ENCODE data around the gene CDKN1A.

CDKN1A gene

DNA sequence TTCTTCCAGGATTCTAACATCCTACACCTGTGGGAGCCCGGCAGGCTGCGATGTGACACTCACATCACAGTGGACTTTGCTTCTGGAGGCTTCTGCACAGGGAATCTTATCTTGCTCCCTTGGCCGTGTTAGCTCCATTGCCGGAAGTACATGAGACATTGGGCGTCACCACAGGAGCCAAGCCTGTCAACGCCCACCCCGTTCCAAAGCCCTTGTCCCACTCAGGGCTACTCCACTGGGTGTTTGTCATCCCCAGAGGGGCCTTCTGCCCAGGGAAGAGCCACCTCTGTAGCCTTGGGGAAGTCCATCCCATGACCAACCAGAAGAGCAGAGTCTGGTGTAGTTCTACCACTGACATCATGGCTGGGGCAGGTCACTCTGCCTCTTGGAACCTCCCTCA lies 20.8 kb downstream of the CDKN1A start:
- peak; percentile 43 for DNase-seq

DNA sequence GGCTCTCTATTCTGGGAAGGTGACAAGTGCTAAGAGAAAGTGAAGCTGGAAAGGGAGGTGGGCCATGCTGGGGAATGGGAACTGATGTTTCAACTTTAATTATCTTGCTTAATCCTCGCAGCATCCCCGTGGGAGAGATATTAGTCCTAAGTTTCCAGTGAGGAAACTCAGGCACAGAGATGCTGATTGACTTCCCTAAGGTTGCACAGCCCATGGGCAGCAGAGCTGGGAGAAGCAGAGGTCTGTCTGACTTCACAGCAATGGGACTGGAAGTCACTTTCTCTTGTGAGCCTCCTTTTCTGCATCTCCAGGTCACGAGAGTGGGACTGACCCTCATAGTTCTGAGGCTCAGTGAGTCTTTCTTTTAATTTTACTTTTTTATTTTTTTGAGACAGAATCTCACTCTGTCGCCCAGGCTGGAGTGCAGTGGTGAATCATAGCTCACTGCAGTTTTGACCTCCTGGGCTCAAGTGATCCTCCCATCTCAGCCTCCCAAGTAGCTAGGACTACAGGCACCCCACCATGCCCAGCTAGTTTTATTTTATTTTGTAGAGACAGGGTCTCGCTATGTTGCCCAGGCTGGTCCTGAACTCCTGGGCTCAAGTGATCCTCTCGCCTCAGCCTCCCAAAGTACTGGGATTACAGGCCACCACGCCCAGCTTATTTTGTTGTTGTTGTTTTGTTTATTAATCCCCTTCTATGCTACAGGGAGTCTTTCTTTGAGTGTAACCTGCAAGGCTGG lies 21.7 kb downstream of the CDKN1A start:
- peak; percentile 6 for DNase-seq

DNA sequence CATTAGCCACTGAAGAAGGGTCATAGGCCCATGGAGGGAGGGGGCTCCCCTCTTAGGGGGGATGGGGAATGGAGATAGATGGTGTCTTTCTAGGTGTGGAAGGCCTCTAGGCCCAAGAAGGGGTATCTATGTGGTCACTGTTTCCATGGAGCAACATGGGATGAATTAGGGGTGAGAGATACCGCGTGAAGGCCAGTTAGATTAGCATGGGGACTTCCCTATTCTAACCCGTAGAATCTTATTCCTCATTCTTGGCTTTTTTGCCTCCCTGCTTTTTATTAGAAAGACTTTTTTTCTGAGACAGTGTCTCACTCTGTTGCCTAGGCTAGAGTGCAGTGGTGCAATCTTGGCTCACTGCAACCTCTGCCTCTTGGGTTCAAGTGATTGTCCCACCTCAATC lies 22.3 kb downstream of the CDKN1A start:
- peak; percentile 50 for DNase-seq

DNA sequence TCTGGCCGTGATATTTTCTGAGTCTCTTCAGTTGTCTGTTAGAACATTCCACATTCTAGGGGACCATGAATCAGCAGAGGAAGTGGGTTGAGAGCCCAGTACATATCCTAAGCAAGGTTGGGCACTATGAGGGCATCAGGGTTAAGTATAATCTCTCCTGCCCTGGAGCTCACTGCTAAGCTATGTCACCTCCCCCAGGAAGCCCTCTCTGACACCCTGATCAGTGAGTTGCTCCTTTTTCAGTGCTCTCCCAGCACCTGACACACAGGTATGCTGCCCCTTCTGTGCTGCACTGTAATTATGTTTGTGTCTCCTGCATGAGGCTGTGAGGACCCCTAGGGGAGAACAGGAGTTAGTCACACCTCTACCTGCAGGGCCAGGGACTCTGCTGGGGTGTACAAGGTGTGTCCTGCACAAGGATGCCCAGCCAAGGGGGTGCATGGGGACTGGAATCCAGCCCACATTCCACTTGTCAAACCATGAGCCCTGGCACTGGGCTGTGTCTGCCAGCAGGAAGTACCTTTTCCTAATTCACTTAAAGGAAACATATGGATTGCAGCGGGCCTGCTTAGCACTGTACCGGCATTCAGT lies 23.0 kb downstream of the CDKN1A start:
- peak; percentile 61 for DNase-seq

DNA sequence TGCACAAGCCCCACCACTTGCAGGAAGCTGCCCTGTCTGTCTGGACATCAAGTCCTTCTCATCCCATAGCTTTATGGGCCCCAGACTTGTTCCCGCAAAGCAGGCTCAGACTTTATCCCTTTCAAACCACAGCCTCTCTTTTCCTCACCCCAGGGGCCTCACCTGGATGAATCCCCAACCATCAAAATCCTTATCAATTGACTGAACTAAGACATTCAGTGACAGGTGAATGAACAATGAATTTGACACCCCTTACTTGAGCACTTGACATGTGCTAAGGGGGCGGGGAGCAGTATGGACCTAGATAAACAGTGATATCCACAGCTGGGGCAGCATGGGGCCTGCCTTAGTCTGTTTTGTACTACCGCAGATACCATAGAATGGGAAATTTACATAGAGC lies 24.1 kb downstream of the CDKN1A start:
- peak; percentile 44 for DNase-seq

DNA sequence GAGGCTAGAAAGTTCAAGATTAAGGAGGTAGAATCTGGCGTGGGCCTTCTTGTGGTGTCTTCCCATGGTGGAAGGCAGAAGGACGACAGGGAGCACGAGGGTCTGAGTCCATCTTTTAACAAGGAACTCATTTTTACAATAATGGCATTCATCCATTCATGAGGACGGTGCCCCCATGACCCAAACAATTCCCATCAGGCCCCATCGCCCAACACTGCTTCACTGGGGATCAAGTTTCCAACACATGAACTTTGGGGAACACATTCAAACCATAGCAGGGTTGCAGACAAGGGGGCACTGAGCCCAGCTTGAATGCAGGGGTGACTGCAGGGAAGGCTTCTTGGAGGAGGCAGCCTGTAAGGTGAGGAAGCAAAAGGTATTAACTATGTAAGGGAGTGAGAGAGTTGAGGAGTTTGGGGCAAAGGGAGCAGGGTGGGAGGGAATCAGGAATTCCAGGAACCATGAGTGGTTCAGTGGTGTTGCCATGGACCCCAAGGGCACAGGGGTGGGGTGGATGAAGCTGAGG lies 24.6 kb downstream of the CDKN1A start:
- DNase-seq = peak; percentile 34

DNA sequence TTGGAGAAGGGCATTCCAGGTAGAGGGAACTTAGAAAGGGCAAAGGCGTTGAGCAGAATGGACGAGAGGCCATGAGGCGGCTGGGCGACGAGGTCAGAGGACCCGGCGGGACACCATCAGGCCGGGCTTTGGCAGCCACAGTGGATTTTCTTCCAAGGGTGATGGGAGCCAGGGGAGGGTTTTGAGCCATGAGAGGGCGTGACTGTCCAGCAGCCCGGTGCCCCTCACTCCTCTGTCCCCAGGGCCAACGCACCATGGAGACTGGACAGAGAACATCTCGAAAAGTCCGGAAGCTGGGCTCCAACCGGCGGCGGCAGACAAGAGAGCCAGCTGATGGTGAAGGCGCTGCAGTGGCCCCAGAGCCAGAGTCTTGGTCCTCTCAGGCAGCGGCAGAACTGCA lies 25.5 kb downstream of the CDKN1A start:
- DNase-seq = peak; percentile 59

DNA sequence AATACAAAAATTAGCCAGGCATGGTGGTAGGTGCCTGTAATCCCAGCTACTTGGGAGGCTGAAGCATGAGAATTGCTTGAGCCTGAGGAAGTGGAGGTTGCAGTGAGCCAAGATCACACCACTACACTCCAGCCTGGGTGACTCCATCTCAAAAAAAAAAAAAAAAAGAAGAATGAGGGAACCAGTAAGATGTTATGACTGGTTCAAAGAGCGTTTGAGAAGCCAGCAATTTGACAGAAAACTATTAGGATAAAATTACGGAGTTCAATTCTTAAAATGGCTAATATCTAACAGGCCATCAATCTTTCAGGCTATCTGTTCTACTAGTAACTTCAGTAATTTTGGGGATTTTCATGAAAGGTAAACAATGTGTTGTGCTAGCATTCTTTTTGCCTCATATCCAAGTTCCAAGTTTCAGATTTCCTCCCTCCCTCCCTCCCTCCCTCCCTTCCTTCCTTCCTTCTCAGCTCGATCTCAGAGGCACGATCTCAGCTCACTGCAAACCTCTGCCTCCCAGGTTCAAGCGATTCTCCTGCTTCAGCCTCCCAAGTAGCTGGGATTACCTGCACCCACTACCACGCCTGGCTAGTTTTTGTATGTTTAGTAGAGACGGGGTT lies 26.6 kb downstream of the CDKN1A start:
- peak; percentile 16 for DNase-seq

DNA sequence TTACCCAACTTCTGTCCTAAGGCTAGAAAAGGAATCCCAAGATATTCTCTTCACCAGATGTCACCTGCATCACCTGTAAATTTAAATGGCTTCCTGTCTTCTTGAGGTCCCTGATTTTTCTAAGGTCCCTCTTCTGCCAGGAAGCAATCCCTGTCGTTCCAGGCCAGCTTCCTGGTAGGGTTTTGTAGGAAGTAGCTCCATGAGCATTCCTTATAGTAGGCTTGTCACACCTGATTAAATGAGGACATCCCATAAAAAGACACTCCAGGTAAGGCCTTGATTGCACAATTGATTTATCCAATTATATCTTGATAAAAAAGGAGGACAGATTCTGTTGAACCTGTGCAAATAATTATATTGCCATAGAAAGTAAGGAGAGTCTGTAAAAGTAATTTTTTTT lies 27.8 kb downstream of the CDKN1A start:
- DNase-seq = peak; percentile 9

DNA sequence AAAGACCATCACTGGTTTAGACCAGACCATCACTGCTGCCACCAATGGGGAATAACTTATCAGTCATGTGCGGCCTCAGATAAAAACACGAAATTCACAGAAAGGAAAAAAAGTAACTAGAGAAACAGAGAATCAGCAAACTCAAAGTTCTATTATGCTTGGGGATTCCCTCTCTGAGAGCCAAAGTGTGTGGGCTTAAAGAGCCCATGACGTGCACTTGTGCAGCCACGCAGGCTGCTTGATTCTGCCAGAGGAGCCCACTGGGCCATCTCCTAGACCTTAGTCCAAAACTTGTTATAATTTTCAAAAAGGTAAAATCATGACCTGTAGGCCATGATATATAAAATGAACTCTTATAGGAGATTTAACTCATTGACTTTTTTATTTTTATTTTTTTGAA lies 34.3 kb downstream of the CDKN1A start:
- peak; percentile 46 for DNase-seq

DNA sequence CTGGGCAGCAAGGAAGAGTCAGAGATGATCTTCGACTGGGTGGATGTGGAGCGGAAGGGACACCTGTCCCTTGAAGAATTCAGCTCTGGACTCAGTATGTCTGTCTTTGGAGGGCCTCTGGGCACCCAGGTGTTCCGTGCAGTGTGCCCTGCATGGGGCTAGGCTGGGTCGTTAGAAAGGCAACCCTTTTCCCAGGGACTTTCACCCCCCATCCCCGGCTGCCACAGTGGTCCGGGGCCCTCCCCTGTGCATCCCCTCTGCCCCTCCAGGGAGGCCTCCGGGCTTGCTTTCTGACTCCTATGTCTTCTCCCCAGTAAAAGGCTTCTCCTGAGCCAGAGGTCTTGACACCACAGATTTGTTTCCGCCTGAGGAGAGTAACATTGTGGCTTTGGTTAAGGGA lies 35.3 kb downstream of the CDKN1A start:
- DNase-seq = peak; percentile 37

DNA sequence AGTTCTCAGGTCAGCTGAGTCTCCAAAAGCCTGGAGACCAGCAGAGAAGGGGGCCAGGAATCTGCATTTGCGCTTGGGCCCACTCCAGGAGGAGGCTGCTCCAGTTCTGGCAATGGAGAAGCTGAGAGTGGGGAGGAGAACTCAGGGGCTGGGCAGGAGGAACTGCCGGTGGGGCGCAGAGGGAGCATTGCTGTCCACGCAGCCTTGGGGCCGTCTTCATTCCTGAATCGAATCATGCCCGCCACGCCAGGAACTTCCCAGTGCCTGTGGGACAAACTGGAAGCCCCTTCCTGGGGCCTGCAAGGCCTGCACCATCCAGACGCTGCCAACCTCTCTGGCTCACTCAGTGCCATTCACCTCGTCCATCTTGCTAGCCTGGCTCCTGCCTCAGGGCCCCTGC lies 36.0 kb downstream of the CDKN1A start:
- DNase-seq = peak; percentile 44

DNA sequence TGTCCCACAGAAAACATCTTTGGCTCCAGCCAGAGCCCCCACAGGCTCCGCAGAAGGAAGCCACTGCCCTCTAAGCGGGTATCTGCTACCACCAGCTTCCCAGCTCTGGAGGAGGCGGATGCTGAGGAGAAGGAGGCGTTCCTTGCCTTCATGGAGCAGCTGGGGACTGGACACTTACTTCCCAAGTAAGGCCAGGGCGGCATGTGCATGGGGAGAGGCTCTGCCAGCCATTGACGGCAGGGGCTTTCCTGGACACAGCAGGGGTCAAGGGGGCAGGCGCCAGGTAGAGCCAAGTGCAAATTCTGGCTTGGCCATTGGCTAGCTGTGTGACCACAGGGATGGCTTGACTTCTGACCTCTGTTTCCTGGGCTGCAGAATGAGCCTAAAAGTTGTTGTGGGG lies 37.0 kb downstream of the CDKN1A start:
- DNase-seq = peak; percentile 25

DNA sequence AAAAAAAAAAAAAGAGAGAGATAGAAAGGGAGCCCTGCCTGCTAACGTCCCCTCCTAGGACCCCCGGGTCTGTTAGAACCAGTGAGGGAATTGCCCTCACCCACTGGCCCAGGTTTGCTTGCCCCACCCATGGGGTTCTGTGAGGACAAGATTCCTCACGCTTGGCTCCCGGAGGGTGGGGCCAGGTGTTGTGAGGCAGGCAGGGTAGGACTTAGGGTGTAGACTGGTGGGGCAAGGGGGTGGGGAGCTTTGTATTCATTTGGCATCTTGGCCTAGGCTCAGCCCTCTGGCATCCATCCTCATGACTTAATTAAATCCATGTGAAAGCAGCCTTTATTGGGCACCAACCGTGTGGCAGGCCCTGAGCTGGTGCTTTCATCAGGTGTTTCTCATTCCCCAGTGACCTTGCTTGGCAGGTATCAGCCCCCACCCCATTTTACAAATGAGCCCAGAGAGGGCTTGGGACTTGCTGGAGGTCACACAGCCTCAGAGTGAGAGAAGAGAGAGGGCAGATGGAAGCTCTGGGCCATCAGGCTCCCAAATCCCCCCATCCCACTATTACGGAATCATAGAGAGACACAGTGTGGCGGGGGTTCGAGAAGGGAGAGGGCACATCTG lies 38.1 kb downstream of the CDKN1A start:
- DNase-seq = peak; percentile 58

DNA sequence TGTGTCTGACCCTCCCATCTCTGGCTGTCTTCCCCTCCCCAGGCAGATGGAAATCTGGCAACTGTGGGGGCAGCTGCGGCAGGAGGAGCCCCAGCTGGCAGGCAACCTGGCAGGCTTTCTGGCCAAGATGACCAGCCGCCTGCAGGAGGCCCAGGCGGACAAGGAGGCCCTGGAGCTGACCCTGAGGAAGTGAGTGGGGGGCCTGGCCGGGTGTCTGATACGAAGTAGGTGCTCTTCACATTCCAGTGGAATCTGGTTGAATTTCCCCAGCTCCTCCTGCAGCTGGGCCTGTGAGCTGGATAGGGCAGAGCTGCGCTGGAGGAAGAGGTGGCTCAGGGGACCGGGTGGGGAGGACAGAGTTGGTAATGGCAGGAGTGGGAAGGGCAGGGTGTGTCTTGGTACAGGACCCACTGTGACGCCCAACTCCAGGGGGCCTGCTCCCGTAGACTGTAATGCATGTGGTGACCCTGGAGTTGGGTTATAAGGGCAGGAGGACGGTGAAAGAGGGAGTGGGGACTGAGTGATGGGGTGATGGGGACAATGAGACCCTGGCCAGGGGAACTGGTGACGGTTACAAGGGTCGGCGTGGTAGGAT lies 38.8 kb downstream of the CDKN1A start:
- peak; percentile 27 for DNase-seq

DNA sequence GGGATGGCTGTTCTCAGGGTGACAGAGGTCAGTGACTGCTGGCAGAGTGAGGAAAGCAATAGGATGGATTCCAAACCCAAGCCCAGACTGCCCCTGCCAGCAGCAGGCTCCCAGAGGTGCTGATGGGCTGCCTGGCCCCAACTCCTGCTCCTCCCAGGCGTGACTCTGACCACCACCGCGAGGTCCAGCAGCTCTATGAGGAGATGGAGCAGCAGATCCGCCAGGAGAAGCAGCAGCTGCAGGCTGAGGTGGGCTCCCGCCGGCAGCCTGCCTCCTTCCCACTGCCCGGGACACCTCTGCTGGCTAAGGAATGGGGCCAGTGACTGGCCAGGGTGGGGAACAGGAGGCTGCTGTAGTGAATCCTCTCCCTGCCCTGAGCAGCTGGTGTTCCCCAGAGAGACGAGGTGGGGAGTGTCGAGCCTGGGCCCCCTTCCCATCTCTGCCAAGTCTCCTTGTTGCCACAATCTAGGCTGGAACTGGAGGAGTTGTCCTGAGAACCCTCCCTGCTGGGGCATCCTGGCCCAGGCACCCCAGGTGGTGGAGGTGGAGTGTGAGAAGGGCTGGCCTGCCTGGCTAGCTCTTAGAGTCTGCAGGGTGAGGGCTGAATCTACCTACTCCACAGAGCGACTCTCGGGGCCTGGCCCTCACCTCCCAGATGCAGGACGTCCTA lies 39.5 kb downstream of the CDKN1A start:
- DNase-seq = peak; percentile 48

DNA sequence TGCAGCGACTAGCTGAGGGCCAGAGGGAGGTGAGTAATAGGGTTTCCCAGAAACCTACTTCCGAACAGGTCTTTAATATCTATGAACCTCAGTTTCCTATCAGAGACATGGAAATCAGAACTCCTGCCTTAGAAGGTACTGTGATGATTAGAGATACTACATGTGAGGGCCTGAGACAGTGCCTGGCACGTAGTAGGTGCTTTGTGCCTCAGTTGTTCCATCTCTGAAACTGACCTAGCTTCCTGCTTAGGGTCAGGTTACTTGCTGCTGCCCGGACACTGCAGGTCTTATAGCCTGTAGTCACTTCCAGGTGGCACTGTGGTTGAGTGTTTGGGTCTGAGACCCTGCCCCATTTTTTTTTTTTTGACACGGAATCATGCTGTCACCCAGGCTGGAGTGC lies 40.0 kb downstream of the CDKN1A start:
- no peak for DNase-seq

DNA sequence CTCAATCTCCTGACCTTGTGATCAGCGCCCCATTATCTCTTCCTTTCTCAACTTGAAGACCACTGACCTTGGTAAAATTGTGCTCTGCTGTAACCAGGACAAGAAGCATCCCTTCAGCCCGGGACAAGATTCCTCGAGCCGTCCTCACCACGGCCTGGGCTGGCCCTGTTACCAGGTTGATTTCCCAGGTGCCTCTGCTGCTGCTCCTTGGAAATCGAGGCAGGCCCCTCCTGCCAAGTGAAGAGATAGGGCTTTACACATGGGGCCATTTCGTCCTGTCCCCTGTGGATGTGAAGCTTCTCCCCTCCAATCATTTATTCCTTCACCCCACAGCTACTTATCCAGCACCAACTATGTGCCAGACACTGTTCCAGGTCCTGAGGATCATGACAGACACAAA lies 40.6 kb downstream of the CDKN1A start:
- DNase-seq = peak; percentile 30

DNA sequence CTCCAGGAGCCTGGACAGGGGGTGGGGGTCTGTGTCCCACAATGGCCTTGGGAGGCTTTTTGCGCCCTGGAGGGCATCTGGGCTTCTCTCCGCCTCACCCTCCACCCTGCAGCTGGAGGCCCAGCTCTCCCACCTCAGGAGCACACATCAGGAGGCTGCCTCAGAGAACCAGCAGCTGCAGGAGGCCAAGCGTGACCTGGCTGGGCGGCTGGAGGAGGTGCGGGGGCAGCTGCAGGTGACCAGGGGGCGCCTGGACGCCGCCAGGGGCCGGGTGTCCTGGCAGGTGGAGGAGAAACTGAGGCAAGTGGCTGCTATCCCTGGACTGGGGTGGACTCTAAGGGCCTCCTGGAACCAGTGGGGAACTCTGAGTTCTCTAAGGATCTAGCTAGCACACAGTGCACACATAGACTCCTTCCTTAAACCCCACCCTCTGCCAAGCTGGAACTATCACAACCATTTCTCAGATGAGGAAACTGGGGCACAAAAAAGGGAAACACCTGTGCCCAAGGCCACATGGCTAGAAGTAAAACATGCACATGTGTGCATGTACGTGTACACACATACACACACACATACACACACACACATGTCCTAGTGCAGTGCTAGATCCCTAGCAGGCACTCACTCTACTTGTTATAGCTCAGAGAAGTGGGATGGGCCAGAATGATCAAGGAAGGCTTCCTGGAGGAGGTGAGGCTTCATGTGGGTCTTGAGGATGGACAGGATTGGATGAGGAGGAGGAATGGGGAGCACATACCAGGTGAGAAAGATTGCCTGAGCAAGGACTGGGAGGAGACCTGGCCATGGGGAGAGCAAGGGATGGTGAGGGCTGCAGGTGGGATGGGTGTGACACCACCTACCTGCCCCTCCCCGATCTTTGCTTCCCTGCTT lies 42.0 kb downstream of the CDKN1A start:
- peak; percentile 38 for DNase-seq

DNA sequence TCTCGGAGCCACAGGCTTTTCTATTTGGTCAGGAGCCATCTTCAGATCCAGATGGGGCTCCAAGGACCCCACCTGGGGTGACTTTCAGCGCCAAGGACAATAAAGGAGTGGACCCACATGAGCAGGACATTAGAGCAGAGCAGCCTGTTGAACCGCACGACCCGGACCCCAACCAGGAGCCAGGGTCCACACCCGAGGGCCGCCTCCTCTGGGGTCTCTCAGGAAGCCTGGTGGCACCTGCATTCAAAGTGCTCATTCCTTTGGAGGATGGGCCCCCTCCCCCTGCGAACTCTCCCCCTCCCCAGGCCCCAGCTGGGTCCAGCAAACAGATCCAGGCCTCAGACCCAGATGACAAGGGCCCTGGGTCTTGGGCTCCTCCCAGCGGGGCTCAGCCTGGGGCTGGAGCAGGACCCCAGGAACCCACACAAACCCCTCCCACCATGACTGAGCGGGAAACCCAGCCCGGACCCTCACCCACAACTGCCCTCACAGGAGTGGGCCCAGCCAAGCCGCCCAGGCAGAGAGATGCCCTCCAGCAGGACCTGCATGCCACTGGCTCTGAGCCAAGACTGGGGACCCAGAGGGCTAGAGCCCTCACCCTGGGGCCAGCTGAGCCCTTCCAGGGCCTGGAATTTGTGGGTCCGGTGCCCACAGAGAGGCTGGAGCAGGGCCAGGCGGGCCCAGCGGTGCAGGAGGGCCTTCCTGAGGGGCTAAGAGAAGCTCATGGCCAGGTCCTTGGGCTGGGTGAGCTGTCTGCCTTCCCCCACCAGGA lies 43.0 kb downstream of the CDKN1A start:
- DNase-seq = no peak

DNA sequence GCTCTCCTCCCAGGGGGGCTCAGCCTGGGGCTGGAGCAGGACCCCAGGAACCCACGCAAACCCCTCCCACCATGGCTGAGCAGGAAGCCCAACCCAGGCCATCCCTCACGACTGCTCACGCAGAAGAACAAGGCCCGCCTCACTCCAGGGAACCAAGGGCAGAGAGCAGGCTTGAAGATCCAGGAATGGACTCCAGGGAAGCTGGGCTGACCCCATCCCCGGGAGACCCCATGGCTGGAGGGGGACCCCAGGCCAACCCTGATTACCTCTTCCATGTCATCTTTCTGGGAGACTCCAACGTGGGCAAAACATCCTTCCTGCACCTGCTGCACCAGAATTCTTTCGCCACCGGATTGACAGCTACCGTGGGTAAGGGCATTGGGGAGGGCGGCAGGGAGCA lies 43.9 kb downstream of the CDKN1A start:
- no peak for DNase-seq
